Non-pigmented ciliary epithelial cell (primary cell): ENCODE measurements around the gene TLR9.
"Not testable (repeated sequence)": the region's sequence is repeated elsewhere in the genome, so short reads cannot be mapped to it uniquely, and the experiment has no call there.

Experiments used
- DNase-seq: peaks from one replicate; pipeline ENCODE4 v3.0.0-alpha.2; 2010; ENCODE audit warnings: low read depth

The TLR9 gene

GRCh38 chr3:52195291-52195597, 30.2 kb downstream of the TLR9 start:
- no peak for DNase-seq

GRCh38 chr3:52194485-52195290, 30.8 kb downstream of the TLR9 start:
- no peak for DNase-seq

GRCh38 chr3:52193065-52193464, 32.4 kb downstream of the TLR9 start:
- DNase-seq = no peak

GRCh38 chr3:52191663-52192062, 33.8 kb downstream of the TLR9 start:
- no peak for DNase-seq

- no peak for DNase-seq
These were observed 35.0 kb downstream of the TLR9 start for GRCh38 chr3:52190294-52191074.

GRCh38 chr3:52188556-52188955, 36.9 kb downstream of the TLR9 start:
- no peak for DNase-seq

GRCh38 chr3:52186729-52187128, 38.7 kb downstream of the TLR9 start:
- DNase-seq = no peak

GRCh38 chr3:52185837-52186236, 39.6 kb downstream of the TLR9 start:
- no peak for DNase-seq

GRCh38 chr3:52185311-52185710, 40.1 kb downstream of the TLR9 start:
- DNase-seq = no peak

- no peak for DNase-seq
These were observed 40.8 kb downstream of the TLR9 start for GRCh38 chr3:52184690-52185089.

- DNase-seq = no peak
These were observed 41.5 kb downstream of the TLR9 start for GRCh38 chr3:52183786-52184445.

- DNase-seq = no peak
These were observed 42.8 kb downstream of the TLR9 start for GRCh38 chr3:52182691-52183090.

- no peak for DNase-seq
These were observed 43.2 kb downstream of the TLR9 start for GRCh38 chr3:52182196-52182595.

GRCh38 chr3:52181543-52181942, 43.9 kb downstream of the TLR9 start:
- no peak for DNase-seq

GRCh38 chr3:52178537-52178936, 46.9 kb downstream of the TLR9 start:
- no peak for DNase-seq

GRCh38 chr3:52178126-52178525, 47.3 kb downstream of the TLR9 start:
- DNase-seq = not testable (repeated sequence)

- DNase-seq = no peak
These were observed 47.8 kb downstream of the TLR9 start for GRCh38 chr3:52177701-52178042.

- no peak for DNase-seq
These were observed 48.3 kb downstream of the TLR9 start for GRCh38 chr3:52176951-52177700.

- DNase-seq = no peak
These were observed 49.2 kb downstream of the TLR9 start for GRCh38 chr3:52176180-52176752.

GRCh38 chr3:52175416-52176179, 49.8 kb downstream of the TLR9 start:
- no peak for DNase-seq

- DNase-seq = no peak
These were observed 50.5 kb downstream of the TLR9 start for GRCh38 chr3:52174896-52175295.
